DMS 273 treated with DMSO at 0.1 percent for 48 hours (cell line): ENCODE results near the gene SERPINB1.
"Not testable (repeated sequence)": the region's sequence is repeated elsewhere in the genome, so short reads cannot be mapped to it uniquely, and the experiment has no call there.

Experiments used
- DNase-seq: peaks from one replicate; lab custom pipeline; 2025; lab: John Stamatoyannopoulos, UW

SERPINB1 gene

GRCh38 chr6:2865694-2866151, 24.1 kb upstream of the SERPINB1 start:
- DNase-seq, result no peak

DNA sequence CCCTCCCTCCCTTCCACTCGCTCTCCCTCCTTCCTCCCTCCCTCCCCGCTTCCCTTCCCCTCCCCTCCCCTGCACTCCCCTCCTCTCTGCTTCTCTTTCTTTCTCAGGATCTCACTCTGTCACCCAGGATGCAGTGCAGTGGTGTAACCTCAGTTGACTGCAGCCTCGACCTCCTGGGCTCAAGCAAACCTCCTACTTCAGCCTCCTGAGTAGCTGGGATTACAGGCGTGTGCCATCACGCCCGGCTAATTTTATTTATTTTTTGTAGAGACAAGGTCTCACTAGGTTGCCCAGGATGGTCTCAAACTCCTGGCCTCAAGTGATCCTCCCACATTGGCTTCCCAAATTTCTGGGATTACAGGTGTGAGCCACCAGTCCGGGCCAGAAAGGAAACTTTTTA, 23.6 kb upstream of the SERPINB1 start:
- DNase-seq, result no peak

DNA sequence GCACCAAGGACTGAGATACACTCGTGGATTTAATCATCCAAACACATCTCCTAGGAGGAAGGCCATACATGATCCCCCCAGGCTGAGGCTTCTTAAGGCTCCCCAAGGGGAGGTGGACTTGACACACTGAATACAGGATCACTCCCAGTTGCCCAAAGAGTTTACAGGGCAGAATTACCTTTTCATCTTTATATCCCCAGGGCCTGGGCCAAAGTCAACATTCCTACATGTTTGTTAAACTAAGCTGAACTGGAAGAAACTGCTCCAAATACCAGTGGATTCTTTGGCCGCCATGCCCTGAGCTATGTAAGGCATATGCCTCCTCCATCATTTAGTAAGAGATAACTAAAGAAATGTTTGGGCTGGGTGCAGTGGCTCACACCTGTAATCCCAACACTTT, 22.2 kb upstream of the SERPINB1 start:
- no peak for DNase-seq

- no peak for DNase-seq
These were observed 21.1 kb upstream of the SERPINB1 start for GRCh38 chr6:2862712-2863181.

DNA sequence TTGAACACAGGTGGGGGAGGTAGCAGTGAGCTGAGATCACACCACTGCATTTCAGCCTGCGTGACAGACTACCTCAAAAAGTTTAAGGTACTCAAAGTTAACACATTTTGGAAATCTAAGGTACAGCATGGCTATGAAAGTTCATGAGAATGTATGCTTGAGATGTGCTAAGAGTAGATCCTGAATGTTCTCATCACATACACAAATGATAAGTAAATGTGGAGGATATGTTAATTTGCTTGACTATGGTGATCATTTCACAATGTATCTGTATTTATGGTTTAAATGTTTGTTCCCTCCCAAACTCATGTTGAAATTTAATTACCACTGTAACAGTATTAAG, 20.1 kb upstream of the SERPINB1 start:
- DNase-seq, result no peak

DNA sequence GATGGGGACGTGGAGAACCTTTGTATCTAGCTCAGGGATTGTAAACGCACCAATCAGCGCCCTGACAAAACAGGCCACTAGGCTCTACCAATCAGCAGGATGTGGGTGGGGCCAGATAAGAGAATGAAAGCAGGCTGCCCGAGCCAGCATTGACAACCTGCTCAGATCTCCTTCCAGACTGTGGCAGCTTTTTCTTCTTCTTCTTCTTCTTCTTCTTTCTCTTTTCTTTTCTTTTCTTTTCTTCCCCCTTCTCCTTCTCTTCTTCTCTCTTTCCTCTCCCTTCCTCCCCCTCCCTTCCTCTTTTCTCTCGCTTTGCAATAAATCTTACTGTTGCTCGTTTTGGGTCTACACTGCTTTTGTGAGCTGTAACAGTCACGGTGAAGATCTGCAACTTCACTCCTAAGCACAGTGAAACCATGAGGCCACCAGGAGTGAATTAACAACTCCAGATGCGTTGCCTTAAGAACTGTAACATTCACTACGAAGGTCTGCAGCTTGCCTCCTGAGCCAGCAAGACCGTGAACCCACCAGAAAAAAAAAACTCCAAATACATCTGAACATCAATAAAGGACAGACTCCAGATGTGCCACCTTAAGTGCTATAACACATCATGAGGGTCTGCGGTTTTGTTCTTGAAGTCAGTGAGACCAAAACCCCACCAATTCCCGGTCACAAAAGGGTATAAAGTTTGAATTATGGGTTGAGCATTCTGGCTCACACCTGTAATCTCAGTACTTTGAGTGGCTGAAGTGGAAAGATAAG, 19.6 kb upstream of the SERPINB1 start:
- DNase-seq, result no peak

- DNase-seq, result not testable (repeated sequence)
These were observed 19.0 kb upstream of the SERPINB1 start for GRCh38 chr6:2860706-2861059.

DNA sequence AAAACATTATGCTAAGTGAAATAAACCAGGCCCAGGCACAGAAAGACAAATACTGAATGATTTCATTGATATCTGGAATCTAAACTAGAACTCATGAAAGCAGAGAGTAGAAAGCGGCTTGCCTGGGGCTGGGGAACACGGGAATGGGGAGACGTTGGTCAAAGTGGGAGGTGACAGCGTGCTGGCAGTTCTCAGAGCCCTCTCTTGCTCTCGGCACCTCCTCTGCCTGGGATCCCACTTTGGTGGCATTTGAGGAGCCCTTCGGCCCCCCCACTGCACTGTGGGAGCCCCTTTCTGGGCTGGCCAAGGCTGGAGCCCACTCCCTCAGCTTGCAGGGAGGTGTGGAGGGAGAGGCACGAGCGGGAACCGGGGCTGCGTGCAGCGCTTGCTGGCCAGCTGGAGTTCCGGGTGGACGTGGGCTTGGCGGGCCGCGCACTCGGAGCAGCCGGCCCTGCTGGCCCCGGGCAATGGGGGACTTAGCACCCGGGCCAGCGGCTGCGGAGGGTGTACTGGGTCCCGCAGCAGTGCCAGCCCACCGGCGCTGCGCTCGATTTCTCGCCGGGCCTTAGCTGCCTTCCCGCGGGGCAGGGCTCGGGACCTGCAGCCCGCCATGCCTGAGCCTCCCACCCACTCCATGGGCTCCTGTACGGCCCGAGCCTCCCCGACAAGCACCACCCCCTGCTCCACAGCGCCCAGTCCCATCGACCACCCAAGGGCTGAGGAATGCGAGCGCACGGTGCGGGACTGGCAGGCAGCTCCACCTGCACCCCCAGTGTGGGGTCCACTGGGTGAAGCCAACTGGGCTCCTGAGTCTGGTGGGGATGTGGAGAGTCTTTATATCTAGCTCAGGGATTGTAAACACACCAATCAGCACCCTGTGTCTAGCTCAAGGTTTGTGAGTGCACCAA, 18.4 kb upstream of the SERPINB1 start:
- DNase-seq, result not testable (repeated sequence)

DNA sequence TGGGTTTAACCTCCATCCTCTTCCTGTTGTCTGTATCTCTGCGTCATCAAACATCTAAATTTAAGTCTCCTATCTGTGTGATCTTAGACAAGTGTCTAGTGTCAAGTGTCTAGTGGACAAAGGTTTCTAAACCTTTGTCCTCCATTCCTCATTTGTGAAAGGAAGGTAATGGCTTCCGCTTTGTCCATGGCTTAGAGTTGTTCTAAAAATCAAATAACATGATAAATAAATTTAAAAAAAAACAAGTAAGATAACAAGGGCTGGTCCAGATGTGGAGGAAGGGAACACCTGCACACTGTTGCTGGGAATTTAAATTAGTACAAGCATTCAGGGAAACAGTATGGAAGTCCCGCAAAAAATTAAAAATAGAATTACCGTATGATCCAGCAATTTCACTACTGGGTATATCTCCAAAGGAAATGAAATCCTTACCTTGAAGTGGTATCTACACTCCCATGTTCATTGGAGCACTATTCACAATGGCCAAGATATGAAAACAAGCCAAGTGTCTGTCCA, 17.6 kb upstream of the SERPINB1 start:
- no peak for DNase-seq

GRCh38 chr6:2857580-2858337, 16.1 kb upstream of the SERPINB1 start:
- DNase-seq, result no peak

DNA sequence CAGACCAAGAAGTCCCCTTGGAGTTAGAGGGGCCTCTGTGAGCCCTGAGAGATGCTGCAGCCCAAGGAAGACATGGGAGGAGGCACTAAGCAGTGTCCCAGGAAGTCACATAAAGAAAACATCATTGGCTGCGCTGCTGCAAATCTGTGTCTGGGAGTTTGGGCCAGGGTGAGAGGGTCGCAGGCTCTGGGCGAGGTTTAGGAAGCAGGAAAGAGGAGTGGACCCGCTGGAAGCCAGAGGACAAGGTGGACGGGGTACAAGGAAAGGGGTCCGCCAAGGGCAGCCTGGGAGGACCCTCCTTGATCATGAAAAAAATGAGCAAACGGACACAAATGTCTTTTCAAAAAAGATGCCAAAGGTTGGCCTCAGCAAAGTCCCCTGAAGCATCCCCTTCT, 15.5 kb upstream of the SERPINB1 start:
- no peak for DNase-seq

DNA sequence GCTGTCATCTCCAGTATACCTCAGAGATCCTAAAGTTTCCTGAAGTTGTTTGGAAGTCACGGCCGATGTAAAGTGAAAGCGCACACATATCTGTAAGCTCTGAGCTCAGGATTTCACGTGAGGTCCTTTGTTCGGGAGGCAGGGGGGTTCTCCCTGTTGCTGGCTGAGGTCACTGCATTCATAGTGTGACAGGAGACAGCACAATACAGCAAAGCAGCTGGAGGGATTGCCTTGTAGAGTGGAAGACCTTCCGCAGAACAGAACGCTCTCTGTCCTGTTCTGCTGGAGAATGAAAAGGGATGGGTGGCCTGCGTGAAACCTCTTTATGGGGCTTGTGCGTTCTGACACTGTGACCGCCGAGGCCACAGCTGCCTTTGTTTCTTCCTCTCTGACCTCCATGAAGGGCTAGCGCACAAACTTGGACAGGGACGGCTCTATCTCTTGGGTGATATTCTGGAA, 13.4 kb upstream of the SERPINB1 start:
- DNase-seq, result no peak

GRCh38 chr6:2854396-2854982, 12.8 kb upstream of the SERPINB1 start:
- DNase-seq, result no peak

- DNase-seq, result no peak
These were observed 12.2 kb upstream of the SERPINB1 start for GRCh38 chr6:2853769-2854395.

DNA sequence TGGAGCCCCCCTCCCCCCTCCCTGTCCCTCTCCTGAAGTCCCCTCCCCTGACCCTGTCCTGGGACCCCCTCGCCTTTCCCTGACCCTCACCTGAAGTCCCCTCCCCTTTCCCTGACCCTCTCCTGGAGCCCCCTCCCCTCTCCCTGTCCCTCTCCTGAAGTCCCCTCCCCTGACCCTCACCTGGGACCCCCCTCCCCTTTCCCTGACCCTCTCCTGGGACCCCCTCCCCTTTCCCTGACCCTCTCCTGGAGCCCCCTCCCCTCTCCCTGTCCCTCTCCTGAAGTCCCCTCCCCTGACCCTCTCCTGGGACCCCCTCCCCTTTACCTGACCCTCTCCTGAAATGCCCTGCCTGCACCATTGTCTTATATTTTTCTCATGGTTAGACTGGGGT, 11.7 kb upstream of the SERPINB1 start:
- DNase-seq, result not testable (repeated sequence)

DNA sequence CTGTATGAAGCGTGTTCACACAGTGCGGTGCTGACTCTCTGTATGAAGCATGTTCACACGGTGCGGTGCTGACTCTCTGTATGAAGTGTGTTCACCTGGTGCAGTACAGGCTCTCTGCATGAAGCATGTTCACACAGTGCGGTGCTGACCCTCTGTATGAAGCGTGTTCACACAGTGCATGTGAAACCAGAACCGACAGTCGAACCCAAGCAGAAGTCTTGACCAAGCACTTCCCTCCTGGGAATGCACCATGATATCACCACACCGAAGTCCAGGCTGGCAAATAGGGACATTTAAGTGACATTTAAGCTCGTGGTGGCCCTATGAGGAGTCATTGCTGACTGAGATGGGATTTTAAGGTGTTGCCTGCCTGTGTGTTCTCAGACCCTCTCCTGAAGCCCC, 11.3 kb upstream of the SERPINB1 start:
- no peak for DNase-seq

- no peak for DNase-seq
These were observed 10.8 kb upstream of the SERPINB1 start for GRCh38 chr6:2852514-2852855.

DNA sequence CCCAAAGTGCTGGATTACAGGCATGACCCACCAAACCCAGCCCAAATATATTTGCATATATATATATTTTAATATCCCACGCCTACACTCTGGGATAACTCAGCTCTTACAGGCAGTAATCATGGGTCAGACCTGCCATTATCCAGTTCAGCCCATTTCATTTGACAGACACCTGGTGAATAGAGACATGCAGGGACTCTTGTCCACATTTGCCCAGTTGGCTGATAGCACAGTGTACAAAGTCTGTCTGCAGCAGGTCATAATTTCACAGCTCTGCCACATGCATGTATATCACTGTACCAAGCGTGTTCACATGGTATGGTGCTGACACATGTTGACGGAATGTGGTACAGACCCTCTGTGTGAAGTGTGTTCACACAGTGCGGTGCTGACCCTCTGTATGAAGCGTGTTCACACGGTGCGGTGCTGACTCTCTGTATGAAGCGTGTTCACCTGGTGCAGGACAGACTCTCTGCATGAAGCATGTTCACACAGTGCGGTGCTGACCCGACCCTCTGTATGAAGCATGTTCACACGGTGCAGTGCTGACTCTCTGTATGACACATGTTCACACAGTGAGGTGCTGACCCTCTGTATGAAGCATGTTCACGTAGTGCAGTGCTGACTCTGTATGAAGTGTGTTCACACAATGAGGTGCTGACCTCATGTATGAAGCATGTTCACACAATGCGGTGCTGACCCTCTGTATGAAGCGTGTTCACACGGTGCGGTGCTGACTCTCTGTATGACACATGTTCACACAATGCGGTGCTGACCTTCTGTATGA, 10.3 kb upstream of the SERPINB1 start:
- no peak for DNase-seq

GRCh38 chr6:2850538-2851113, 9.0 kb upstream of the SERPINB1 start:
- no peak for DNase-seq

DNA sequence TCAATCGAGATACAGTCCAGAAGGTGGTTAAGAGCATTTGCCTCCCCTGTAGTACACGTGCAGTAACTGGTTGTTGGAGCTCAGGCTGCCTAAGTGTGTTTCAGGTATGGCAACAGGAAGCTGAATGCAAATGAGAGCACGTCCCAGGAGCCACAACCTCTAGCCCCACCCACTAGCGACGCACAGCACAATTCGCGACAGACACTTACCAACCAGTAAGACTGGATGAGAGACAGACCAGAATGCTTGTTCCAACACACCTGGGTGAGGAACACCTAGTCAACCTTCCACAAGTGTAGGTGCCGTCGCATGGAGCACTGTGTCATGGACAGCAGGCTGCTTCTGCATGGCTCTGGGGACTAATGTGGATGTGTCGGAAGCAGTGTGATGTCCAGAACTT, 7.2 kb upstream of the SERPINB1 start:
- DNase-seq, result no peak
